ENCODE data around the gene NEAT1.
"Not testable (repeated sequence)": the region's sequence is repeated elsewhere in the genome, so short reads cannot be mapped to it uniquely, and the experiment has no call there.

NEAT1 gene

GRCh38 chr11:65468874-65469333 is 46.3 kb downstream of the NEAT1 start:
- Mint-ChIP-seq H3K4me3 (no peak overlapping the region), H3K27ac (no peak overlapping the region), H3K4me1 (ENCODE audit: low read depth) (peaks cover 19% of the 10 kb centered on the region), H3K36me3 (ENCODE audit: low read depth) (no peaks in the 10 kb centered on the region), H3K9me3 (no peaks in the 10 kb centered on the region), H3K27me3 (peaks cover 2% of the 10 kb centered on the region)
- intact Hi-C loops (cut with micrococcal nuclease) = loop anchor here (10.0 kb wide), 1 partner anchor 104 kb away; no protein-coding TSS in a partner anchor

GRCh38 chr11:65470433-65471049 is 47.9 kb downstream of the NEAT1 start:
- Mint-ChIP-seq H3K4me1 (ENCODE audit: low read depth) (peaks cover 19% of the 10 kb centered on the region), H3K27ac (no peak overlapping the region), H3K9me3 (no peaks in the 10 kb centered on the region), H3K36me3 (ENCODE audit: low read depth) (no peaks in the 10 kb centered on the region), H3K27me3 (peaks cover 2% of the 10 kb centered on the region), H3K4me3 (no peak overlapping the region)
- intact Hi-C loops (cut with micrococcal nuclease) = loop anchor here (1.0 kb wide), 1 partner anchor 40 kb away; no protein-coding TSS in a partner anchor

GRCh38 chr11:65471447-65471891 is 48.9 kb downstream of the NEAT1 start:
- H3K27me3 Mint-ChIP-seq = peaks cover 2% of the 10 kb centered on the region
- intact Hi-C loops (cut with micrococcal nuclease) = loop anchor here (1.0 kb wide), 1 partner anchor 39 kb away; no protein-coding TSS in a partner anchor
- peaks cover under 1% of the 10 kb centered on the region for H3K36me3 Mint-ChIP-seq (ENCODE audit: low read depth)
- H3K4me1 Mint-ChIP-seq (ENCODE audit: low read depth) = peaks cover 25% of the 10 kb centered on the region
- peak overlapping the region; percentile 55 for H3K4me3 Mint-ChIP-seq
- H3K9me3 Mint-ChIP-seq = no peaks in the 10 kb centered on the region
- H3K27ac Mint-ChIP-seq = peak overlapping the region; percentile 84

- H3K36me3 Mint-ChIP-seq (ENCODE audit: low read depth); H3K9me3 Mint-ChIP-seq; H3K27me3 Mint-ChIP-seq; intact Hi-C loops (cut with micrococcal nuclease); H3K4me3 Mint-ChIP-seq: not testable (repeated sequence)
- peak overlapping the region; percentile 84 for H3K27ac Mint-ChIP-seq
- H3K4me1 Mint-ChIP-seq (ENCODE audit: low read depth) = peaks cover 32% of the 10 kb centered on the region
These were observed 50.1 kb downstream of the NEAT1 start for GRCh38 chr11:65472588-65473277.

- no peak overlapping the region for H3K4me3 Mint-ChIP-seq
These were observed 50.8 kb downstream of the NEAT1 start for GRCh38 chr11:65473278-65473860.

GRCh38 chr11:65474864-65475263 is 52.3 kb downstream of the NEAT1 start:
- Mint-ChIP-seq H3K4me1 (ENCODE audit: low read depth) (peaks cover 44% of the 10 kb centered on the region), H3K27me3 (peaks cover 2% of the 10 kb centered on the region), H3K36me3 (ENCODE audit: low read depth) (peaks cover 7% of the 10 kb centered on the region), H3K9me3 (no peaks in the 10 kb centered on the region), H3K27ac (no peak overlapping the region), H3K4me3 (no peak overlapping the region)
- intact Hi-C loops (cut with micrococcal nuclease) = no loop called here

More at GRCh38 chr11:65473278-65473860, 50.8 kb downstream of the NEAT1 start:
- Mint-ChIP-seq H3K4me1 (ENCODE audit: low read depth) (peaks cover 37% of the 10 kb centered on the region), H3K27ac (no peak overlapping the region), H3K9me3 (no peaks in the 10 kb centered on the region), H3K27me3 (peaks cover 2% of the 10 kb centered on the region), H3K36me3 (ENCODE audit: low read depth) (peaks cover 7% of the 10 kb centered on the region)
- intact Hi-C loops (cut with micrococcal nuclease) = no loop called here

GRCh38 chr11:65476632-65477148 is 54.1 kb downstream of the NEAT1 start:
- H3K36me3 Mint-ChIP-seq (ENCODE audit: low read depth) = peaks cover 7% of the 10 kb centered on the region
- peaks cover 46% of the 10 kb centered on the region for H3K4me1 Mint-ChIP-seq (ENCODE audit: low read depth)
- H3K9me3 Mint-ChIP-seq = no peaks in the 10 kb centered on the region
- peak overlapping the region; percentile 95 for H3K4me3 Mint-ChIP-seq
- H3K27ac Mint-ChIP-seq = peak overlapping the region; percentile 100
- intact Hi-C loops (cut with micrococcal nuclease) = loop anchor here (2.0 kb wide), 1 partner anchor 20 kb away; no protein-coding TSS in a partner anchor
- peaks cover 2% of the 10 kb centered on the region for H3K27me3 Mint-ChIP-seq

- Mint-ChIP-seq H3K27me3 (no peaks in the 10 kb centered on the region), H3K36me3 (ENCODE audit: low read depth) (peaks cover 7% of the 10 kb centered on the region), H3K4me3 (peak overlapping the region; percentile 95)
These were observed 54.8 kb downstream of the NEAT1 start for GRCh38 chr11:65477149-65477965.

GRCh38 chr11:65478388-65479183 is 56.0 kb downstream of the NEAT1 start:
- Mint-ChIP-seq H3K36me3 (ENCODE audit: low read depth) (peaks cover 7% of the 10 kb centered on the region), H3K4me1 (ENCODE audit: low read depth) (peaks cover 47% of the 10 kb centered on the region), H3K27me3 (no peaks in the 10 kb centered on the region), H3K9me3 (no peaks in the 10 kb centered on the region), H3K4me3 (no peak overlapping the region), H3K27ac (peak overlapping the region; percentile 100)
- intact Hi-C loops (cut with micrococcal nuclease) = no loop called here

More at GRCh38 chr11:65477149-65477965, 54.8 kb downstream of the NEAT1 start:
- intact Hi-C loops (cut with micrococcal nuclease) = loop anchor here (2.0 kb wide), 1 partner anchor 19 kb away; no protein-coding TSS in a partner anchor
- peaks cover 45% of the 10 kb centered on the region for H3K4me1 Mint-ChIP-seq (ENCODE audit: low read depth)
- H3K9me3 Mint-ChIP-seq = no peaks in the 10 kb centered on the region
- peak overlapping the region; percentile 100 for H3K27ac Mint-ChIP-seq

- Mint-ChIP-seq H3K36me3 (ENCODE audit: low read depth) (peaks cover 7% of the 10 kb centered on the region), H3K4me3 (no peak overlapping the region), H3K27me3 (no peaks in the 10 kb centered on the region), H3K4me1 (ENCODE audit: low read depth) (peaks cover 47% of the 10 kb centered on the region), H3K9me3 (no peaks in the 10 kb centered on the region), H3K27ac (peak overlapping the region; percentile 100)
- intact Hi-C loops (cut with micrococcal nuclease) = no loop called here
These were observed 56.9 kb downstream of the NEAT1 start for GRCh38 chr11:65479184-65480145.

GRCh38 chr11:65482306-65482850 is 59.8 kb downstream of the NEAT1 start:
- no peak overlapping the region for H3K27ac Mint-ChIP-seq
- H3K9me3 Mint-ChIP-seq = no peaks in the 10 kb centered on the region
- intact Hi-C loops (cut with micrococcal nuclease) = no loop called here
- H3K36me3 Mint-ChIP-seq (ENCODE audit: low read depth) = no peaks in the 10 kb centered on the region
- H3K4me3 Mint-ChIP-seq = no peak overlapping the region
- peaks cover 50% of the 10 kb centered on the region for H3K4me1 Mint-ChIP-seq (ENCODE audit: low read depth)
- no peaks in the 10 kb centered on the region for H3K27me3 Mint-ChIP-seq

- intact Hi-C loops (cut with micrococcal nuclease) = no loop called here
- no peaks in the 10 kb centered on the region for H3K27me3 Mint-ChIP-seq
- H3K27ac Mint-ChIP-seq = no peak overlapping the region
- no peak overlapping the region for H3K4me3 Mint-ChIP-seq
- peaks cover 59% of the 10 kb centered on the region for H3K4me1 Mint-ChIP-seq (ENCODE audit: low read depth)
- no peaks in the 10 kb centered on the region for H3K9me3 Mint-ChIP-seq
- H3K36me3 Mint-ChIP-seq (ENCODE audit: low read depth) = no peaks in the 10 kb centered on the region
These were observed 63.3 kb downstream of the NEAT1 start for GRCh38 chr11:65485920-65486219.

All from dendritic cell treated with granulocyte-macrophage colony-stimulating factor and Interleukin-4, amounts not matched to agents 40 ng/mL and 50 ng/mL, for 4 days (primary cell).